WTC11 (cell line): Measurements from ENCODE around the gene BRPF1. TPM values are rescaled to one million over a fixed set of nuclear protein-coding genes. Genes with fewer than 3 reads are reported as not detected.

Experiments used
- ATAC-seq: fragments of 200-7000 bp; cut with Tn5 transposase; 2 replicates; pipeline ENCODE4 v1.10.0; 2021; ENCODE audit warnings: mild to moderate bottlenecking, moderate library complexity
- CTCF ChIA-PET: fragments of 300-600 bp; sonication (Branson Sonifier 250); formaldehyde crosslinking; loops from one replicate; lab custom pipeline; 2021; ENCODE audit warnings: antibody characterized with exemption; lab: Charles Lee
- POLR2A ChIA-PET: fragments of 350-600 bp; sonication (Branson Sonifier 250); formaldehyde crosslinking; loops from one replicate; lab custom pipeline; 2021; ENCODE audit warnings: antibody characterized with exemption; lab: Charles Lee
- DNase-seq: peaks from one replicate; pipeline ENCODE4 v3.0.0; 2021; ENCODE audit warnings: low spot score
- H3K27ac Mint-ChIP-seq: 2 replicates; pipeline ENCODE4 v1.8.0; 2021; ENCODE audit warnings: mixed read lengths
- H3K27me3 Mint-ChIP-seq: 2 replicates; pipeline ENCODE4 v1.8.0; 2021; ENCODE audit warnings: low read depth, mild to moderate bottlenecking, moderate library complexity, mixed read lengths
- H3K36me3 Mint-ChIP-seq: 2 replicates; pipeline ENCODE4 v1.8.0; 2021; ENCODE audit warnings: mixed read lengths
- H3K4me1 Mint-ChIP-seq: 2 replicates; pipeline ENCODE4 v1.8.0; 2022; ENCODE audit warnings: mixed read lengths
- H3K4me3 Mint-ChIP-seq: 2 replicates; pipeline ENCODE4 v1.8.0; 2021; ENCODE audit warnings: mild to moderate bottlenecking, moderate library complexity, mixed read lengths
- H3K9me3 Mint-ChIP-seq: 2 replicates; pipeline ENCODE4 v1.8.0; 2021; ENCODE audit warnings: mixed read lengths
- ARID4B ChIP-seq: sonication (generic); formaldehyde crosslinking; IDR thresholded peaks from 2 replicates; pipeline ENCODE4 v1.8.0; 2023; ENCODE audit warnings: missing genetic modification reagents, mild to moderate bottlenecking, borderline replicate concordance
- CBFB ChIP-seq: sonication (generic); formaldehyde crosslinking; IDR thresholded peaks from 2 replicates; pipeline ENCODE4 v1.8.1; 2022; ENCODE audit warnings: mild to moderate bottlenecking, low read depth, missing genetic modification reagents
- CREB1 ChIP-seq: sonication (generic); formaldehyde crosslinking; IDR thresholded peaks from 2 replicates; pipeline ENCODE4 v1.8.0; 2023; ENCODE audit warnings: mild to moderate bottlenecking, missing genetic modification reagents
- CREM ChIP-seq: sonication (generic); formaldehyde crosslinking; IDR thresholded peaks from 2 replicates; pipeline ENCODE4 v1.8.1; 2022; ENCODE audit warnings: mild to moderate bottlenecking, missing genetic modification reagents, moderate library complexity
- E2F4 ChIP-seq: sonication (generic); formaldehyde crosslinking; IDR thresholded peaks from 2 replicates; pipeline ENCODE4 v1.8.1; 2022; ENCODE audit warnings: low read depth, mild to moderate bottlenecking, moderate library complexity, missing genetic modification reagents, borderline replicate concordance
- EMX1 ChIP-seq: fragments of 250-450 bp; sonication (Bioruptor Pico); IDR thresholded peaks from 2 replicates; pipeline ENCODE4 v1.8.0; 2021; ENCODE audit warnings: mild to moderate bottlenecking
- HMGA2 ChIP-seq: fragments of 250-450 bp; sonication (Bioruptor Pico); IDR thresholded peaks from 2 replicates; pipeline ENCODE4 v1.4.0; 2021; ENCODE audit warnings: mild to moderate bottlenecking, moderate library complexity
- JUN ChIP-seq: sonication (generic); formaldehyde crosslinking; IDR thresholded peaks from 2 replicates; pipeline ENCODE4 v1.8.0; 2023; ENCODE audit warnings: mild to moderate bottlenecking, missing genetic modification reagents
- MAX ChIP-seq: sonication (generic); formaldehyde crosslinking; IDR thresholded peaks from 2 replicates; pipeline ENCODE4 v1.8.0; 2022; ENCODE audit warnings: mild to moderate bottlenecking, missing genetic modification reagents
- NFE2L1 ChIP-seq: sonication (generic); formaldehyde crosslinking; IDR thresholded peaks from 2 replicates; pipeline ENCODE4 v1.8.1; 2023; ENCODE audit warnings: missing genetic modification reagents
- NFYB ChIP-seq: sonication (generic); formaldehyde crosslinking; conservative IDR thresholded peaks from 2 replicates; pipeline ENCODE4 v1.8.0; 2022; ENCODE audit warnings: low read depth, missing genetic modification reagents
- NR2C2 ChIP-seq: sonication (generic); formaldehyde crosslinking; IDR thresholded peaks from 2 replicates; pipeline ENCODE4 v1.8.0; 2022; ENCODE audit warnings: mild to moderate bottlenecking, missing genetic modification reagents
- RORB ChIP-seq: fragments of 250-450 bp; sonication (Bioruptor Pico); IDR thresholded peaks from 2 replicates; pipeline ENCODE4 v1.9.0; 2021; ENCODE audit warnings: mild to moderate bottlenecking
- SMAD4 ChIP-seq: sonication (generic); formaldehyde crosslinking; IDR thresholded peaks from 2 replicates; pipeline ENCODE4 v1.8.0; 2022; ENCODE audit warnings: mild to moderate bottlenecking, missing genetic modification reagents
- SP1 ChIP-seq: sonication (generic); formaldehyde crosslinking; conservative IDR thresholded peaks from 2 replicates; pipeline ENCODE4 v1.8.1; 2022; ENCODE audit warnings: missing genetic modification reagents
- TEAD1 ChIP-seq: sonication (generic); formaldehyde crosslinking; IDR thresholded peaks from 2 replicates; pipeline ENCODE4 v1.8.0; 2022; ENCODE audit warnings: mild to moderate bottlenecking, missing genetic modification reagents
- TEAD4 ChIP-seq: sonication (generic); formaldehyde crosslinking; IDR thresholded peaks from 2 replicates; pipeline ENCODE4 v1.8.0; 2022; ENCODE audit warnings: mild to moderate bottlenecking, missing genetic modification reagents
- ZNF317 ChIP-seq: sonication (generic); formaldehyde crosslinking; IDR thresholded peaks from 2 replicates; pipeline ENCODE4 v1.8.1; 2023; ENCODE audit warnings: low read depth, mild to moderate bottlenecking, moderate library complexity, missing genetic modification reagents, borderline replicate concordance
- total RNA-seq: library from RNA; stranded (reverse); gene quantifications from 3 replicates; pipeline ENCODE4 v1.2.3, GENCODE V29; 2021
- TF ChIP-seq, protein P1 (sequence below): sonication (generic); formaldehyde crosslinking; conservative IDR thresholded peaks from 2 replicates; pipeline ENCODE4 v1.8.1; 2022; ENCODE audit warnings: mild to moderate bottlenecking, missing genetic modification reagents
- TF ChIP-seq, protein P2 (sequence below): sonication (generic); formaldehyde crosslinking; IDR thresholded peaks from 2 replicates; pipeline ENCODE4 v1.8.1; 2023; ENCODE audit warnings: mild to moderate bottlenecking, missing genetic modification reagents, moderate library complexity

The BRPF1 gene
- total RNA-seq, 1 experiment from 2014 or later, result 22.8 TPM

- Mint-ChIP-seq H3K36me3 (peaks cover 21% of the 10 kb centered on the region), H3K4me3 (no peak overlapping the region), H3K4me1 (no peaks in the 10 kb centered on the region), H3K27ac (no peak overlapping the region), H3K9me3 (no peaks in the 10 kb centered on the region), H3K27me3 (no peaks in the 10 kb centered on the region)
- ATAC-seq (no peak), DNase-seq (no peak)
- CTCF ChIA-PET, result no interaction called here
- no peak for TF ChIP-seq E2F4
- TF ChIP-seq TEAD4 (CRISPR knock-in tag), result no peak
- TF ChIP-seq SMAD4 (CRISPR knock-in tag), result no peak
- TF ChIP-seq SP1, result no peak
- TF ChIP-seq NR2C2 (CRISPR knock-in tag), result no peak
- TF ChIP-seq EMX1 (CRISPR knock-in tag), result no peak
- TF ChIP-seq, protein P1, sequence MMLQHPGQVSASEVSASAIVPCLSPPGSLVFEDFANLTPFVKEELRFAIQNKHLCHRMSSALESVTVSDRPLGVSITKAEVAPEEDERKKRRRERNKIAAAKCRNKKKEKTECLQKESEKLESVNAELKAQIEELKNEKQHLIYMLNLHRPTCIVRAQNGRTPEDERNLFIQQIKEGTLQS, result no peak
- TF ChIP-seq, protein P2, sequence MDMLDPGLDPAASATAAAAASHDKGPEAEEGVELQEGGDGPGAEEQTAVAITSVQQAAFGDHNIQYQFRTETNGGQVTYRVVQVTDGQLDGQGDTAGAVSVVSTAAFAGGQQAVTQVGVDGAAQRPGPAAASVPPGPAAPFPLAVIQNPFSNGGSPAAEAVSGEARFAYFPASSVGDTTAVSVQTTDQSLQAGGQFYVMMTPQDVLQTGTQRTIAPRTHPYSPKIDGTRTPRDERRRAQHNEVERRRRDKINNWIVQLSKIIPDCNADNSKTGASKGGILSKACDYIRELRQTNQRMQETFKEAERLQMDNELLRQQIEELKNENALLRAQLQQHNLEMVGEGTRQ (CRISPR knock-in tag), result no peak
- no peak for TF ChIP-seq RORB (CRISPR knock-in tag)
- no peak for TF ChIP-seq CBFB (CRISPR knock-in tag)
- TF ChIP-seq ZNF317 (CRISPR knock-in tag), result no peak
- no peak for TF ChIP-seq TEAD1
- TF ChIP-seq JUN (CRISPR knock-in tag), result no peak
- POLR2A ChIA-PET, result no interaction called here
Measured at GRCh38 chr3:9687514-9687913, 44.0 kb upstream of the BRPF1 start.

- TF ChIP-seq CREB1 (CRISPR knock-in tag) (no peak), HMGA2 (CRISPR knock-in tag) (no peak), MAX (no peak), SP1 (no peak), CREM (no peak), ARID4B (CRISPR knock-in tag) (no peak), NFE2L1 (CRISPR knock-in tag) (no peak), CBFB (CRISPR knock-in tag) (no peak), NFYB (CRISPR knock-in tag) (no peak)
- TF ChIP-seq, all 79 proteins: peak for 0
- no peaks in the 10 kb centered on the region for H3K27me3 Mint-ChIP-seq
- peaks cover 16% of the 10 kb centered on the region for H3K36me3 Mint-ChIP-seq
- no peak overlapping the region for H3K27ac Mint-ChIP-seq
- no peak for DNase-seq
- ChIA-PET CTCF (interaction anchor here (1.2 to 2.5 kb wide), 2 partner anchors 185 to 188 kb away, joined by 3 to 8 read pairs; no protein-coding TSS in a partner anchor), POLR2A (no interaction called here)
- no peak overlapping the region for H3K4me3 Mint-ChIP-seq
- no peaks in the 10 kb centered on the region for H3K9me3 Mint-ChIP-seq
- no peaks in the 10 kb centered on the region for H3K4me1 Mint-ChIP-seq
- no peak for ATAC-seq
Measured at GRCh38 chr3:9688961-9689360, 42.6 kb upstream of the BRPF1 start.
